HG03064 (cell line): Measurements from ENCODE around the gene ZFPL1.

Experiments used
- ATAC-seq: cut with Tn5 transposase; IDR thresholded peaks from one replicate; pipeline ENCODE4 v1.9.1; 2021; ENCODE audit warnings: low read depth; ENCODE audit not compliant: unreplicated experiment

The ZFPL1 gene

DNA sequence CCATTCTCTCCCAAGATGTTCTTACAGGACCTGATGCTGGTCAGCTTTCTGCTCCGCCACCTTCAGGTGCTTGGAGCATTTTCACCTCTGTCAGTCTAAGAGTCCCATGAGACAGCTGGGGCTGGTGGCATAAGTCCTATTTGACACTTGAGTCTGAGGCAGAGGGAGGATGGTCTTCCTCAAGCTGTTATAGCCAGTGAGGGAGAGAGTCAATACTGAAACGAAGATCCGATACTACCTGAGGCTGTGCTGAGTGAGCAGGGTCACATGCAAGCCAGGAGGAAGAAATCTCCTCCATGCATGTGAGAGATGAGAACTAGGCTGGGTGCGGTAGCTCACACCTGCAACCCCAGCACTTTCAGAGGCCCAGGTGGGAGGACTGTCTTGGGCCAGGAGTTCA, 5.6 kb downstream of the ZFPL1 start:
- ATAC-seq = no peak

DNA sequence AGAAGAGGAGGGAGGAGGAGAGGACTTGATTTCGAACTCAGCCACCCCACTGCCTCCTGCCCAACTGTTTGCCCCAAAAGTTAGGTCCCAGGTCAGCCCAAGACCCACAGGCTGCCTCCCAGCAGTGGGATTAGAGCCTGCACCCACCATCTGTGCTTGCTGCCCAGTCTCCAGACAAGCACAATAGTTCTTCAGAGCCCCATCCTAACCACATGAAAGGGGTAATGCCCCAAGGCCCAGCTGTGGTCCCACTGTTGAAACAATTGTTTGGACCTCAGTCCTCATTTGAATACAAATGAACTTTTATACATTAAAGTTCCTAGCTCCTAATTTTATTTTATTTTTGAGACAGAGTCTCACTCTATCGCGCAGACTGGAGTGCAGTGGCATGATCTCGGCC, 6.6 kb downstream of the ZFPL1 start:
- ATAC-seq = no peak

DNA sequence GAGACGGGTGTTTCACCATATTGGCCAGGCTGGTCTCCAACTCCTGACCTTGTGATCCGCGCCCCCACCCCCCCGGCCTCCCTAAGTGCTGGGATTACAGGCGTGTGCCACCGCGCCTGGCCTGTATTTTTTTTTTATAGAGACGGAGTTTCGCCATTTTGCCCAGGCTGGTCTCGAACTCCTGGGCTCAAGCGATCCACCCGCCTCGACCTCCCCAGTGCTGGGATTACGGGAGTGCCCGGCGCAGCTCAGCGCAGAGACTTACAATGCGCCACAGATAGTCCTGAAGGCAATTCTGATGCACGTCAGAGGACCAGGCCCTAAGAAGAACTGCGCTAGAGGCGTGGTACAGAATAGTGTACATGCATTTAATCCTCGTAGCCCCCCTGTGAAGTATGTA, 11.4 kb downstream of the ZFPL1 start:
- ATAC-seq = no peak

- ATAC-seq = peak; percentile 79
These were observed 12.2 kb downstream of the ZFPL1 start, which contains the start of gene VPS51 for GRCh38 chr11:65095974-65096806. TSS of gene VPS51 (plus strand) at chr11:65096214. CDS start at chr11:65096251, 37 bp downstream.

- no peak for ATAC-seq
These were observed 12.9 kb downstream of the ZFPL1 start for GRCh38 chr11:65096926-65097325.

- no peak for ATAC-seq
These were observed 16.8 kb downstream of the ZFPL1 start for GRCh38 chr11:65100674-65101350.

GRCh38 chr11:65102142-65103095, 18.4 kb downstream of the ZFPL1 start:
- ATAC-seq = no peak

GRCh38 chr11:65103476-65103875, 19.5 kb downstream of the ZFPL1 start:
- ATAC-seq = no peak

DNA sequence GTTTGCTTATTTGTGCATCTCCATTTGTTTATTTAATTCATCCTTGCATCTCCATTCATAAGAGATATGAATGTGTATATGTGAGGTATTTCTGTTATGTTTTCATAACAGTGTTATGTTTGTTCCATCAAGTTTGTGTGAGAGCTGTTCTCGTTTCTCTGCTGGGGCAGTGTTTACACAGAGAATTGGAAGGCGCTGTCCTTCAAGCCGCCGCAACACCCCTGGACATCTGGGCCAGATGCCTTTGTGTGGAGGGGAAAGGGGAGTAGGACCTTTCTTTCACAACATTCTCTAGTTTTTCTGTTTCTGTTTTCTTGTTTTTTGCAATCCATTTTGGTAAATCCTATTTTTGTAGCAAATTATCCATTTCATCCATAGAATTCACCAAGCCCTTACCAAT, 20.6 kb downstream of the ZFPL1 start:
- ATAC-seq = no peak

GRCh38 chr11:65107078-65107477, 23.1 kb downstream of the ZFPL1 start:
- no peak for ATAC-seq

- no peak for ATAC-seq
These were observed 23.9 kb downstream of the ZFPL1 start for GRCh38 chr11:65107751-65108468.

- ATAC-seq = no peak
These were observed 24.6 kb downstream of the ZFPL1 start for GRCh38 chr11:65108469-65109123.

GRCh38 chr11:65109231-65110198, 25.5 kb downstream of the ZFPL1 start:
- ATAC-seq = no peak

GRCh38 chr11:65110354-65110861, 26.4 kb downstream of the ZFPL1 start:
- no peak for ATAC-seq

GRCh38 chr11:65111159-65111743, 27.2 kb downstream of the ZFPL1 start:
- ATAC-seq = no peak

DNA sequence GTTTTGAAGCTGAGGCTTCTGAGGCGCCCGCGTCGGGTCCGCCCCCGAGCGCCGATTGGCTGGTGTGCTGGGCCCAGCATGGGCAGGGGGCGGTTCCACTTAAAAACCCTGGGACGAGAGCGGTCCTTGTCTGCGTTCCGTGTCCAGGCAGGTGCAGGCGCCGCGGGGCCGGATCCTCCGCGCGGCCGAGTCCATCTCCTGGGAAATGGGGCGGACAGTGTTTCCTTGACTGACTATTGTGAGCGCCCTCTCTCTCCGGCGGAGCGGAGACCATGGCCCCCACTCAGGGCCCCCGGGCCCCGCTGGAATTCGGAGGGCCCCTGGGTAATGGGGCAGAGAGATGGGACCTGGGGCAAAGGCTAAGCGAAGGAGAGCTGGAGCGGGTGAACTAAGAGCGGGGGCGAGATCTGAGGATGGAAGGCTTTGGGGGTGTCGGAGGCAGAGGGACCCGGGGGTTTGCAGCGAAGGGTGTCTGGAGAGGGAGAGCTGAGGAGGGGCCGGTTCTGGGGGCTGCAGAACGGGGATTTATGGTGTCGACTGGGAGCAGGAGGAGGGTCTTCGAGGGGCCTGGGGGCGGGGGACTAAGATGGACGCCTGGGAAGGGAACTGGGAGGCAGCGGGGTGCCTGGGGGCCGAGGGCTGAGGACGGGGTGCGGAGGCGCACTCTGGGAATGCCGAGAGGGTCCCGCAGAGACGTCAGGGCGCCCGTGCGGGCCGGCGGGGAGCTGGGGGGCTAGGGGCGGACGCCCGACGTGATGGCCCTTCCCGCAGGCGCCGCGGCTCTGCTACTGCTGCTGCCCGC, 27.9 kb downstream of the ZFPL1 start, which contains the start of gene TM7SF2:
TM7SF2 (plus strand) TSS at position 129 of the 802 bp plus-strand sequence; CDS start at position 273, 144 bp downstream.
- no peak for ATAC-seq
